Testis (tissue), 3 donors: ENCODE results near the gene CCDC33. TPM values are rescaled to one million over a fixed set of nuclear protein-coding genes. Genes with fewer than 3 reads are reported as not detected.

ENCODE experiments used
- DNase-seq: peaks from one replicate; pipeline ENCODE4 v3.0.0-alpha.2; 2019
- H3K27ac ChIP-seq, 2 donors: fragments of 200-600 bp; sonication (generic); one replicate each; pipeline ENCODE4 v1.5.1; 2019
- H3K27me3 ChIP-seq: fragments of 200-600 bp; sonication (generic); one replicate; pipeline ENCODE4 v1.5.1; 2019
- H3K36me3 ChIP-seq: fragments of 200-600 bp; sonication (generic); one replicate; pipeline ENCODE4 v1.5.1; 2017; ENCODE audit warnings: low read depth; ENCODE audit errors: missing control alignments
- H3K4me1 ChIP-seq: fragments of 200-600 bp; sonication (generic); one replicate; pipeline ENCODE4 v1.5.1; 2019
- H3K4me3 ChIP-seq, 2 donors: fragments of 200-600 bp; sonication (generic); one replicate each; pipeline ENCODE4 v1.5.1; 2017 to 2019
- H3K9me3 ChIP-seq: fragments of 200-600 bp; sonication (generic); one replicate; pipeline ENCODE4 v1.5.1; 2017
- CTCF ChIP-seq, 3 experiments: fragments of 450-650 bp in 2 of 3; fragments of 200-600 bp in 1 of 3; sonication (generic) in 1 of 3; IDR thresholded peaks; one replicate each; pipeline ENCODE4 v1.5.1; 2016 to 2019; ENCODE audit warnings: antibody characterized with exemption in 3 of 3, mild to moderate bottlenecking in 2 of 3, moderate library complexity in 1 of 3
- POLR2A ChIP-seq: fragments of 450-650 bp; IDR thresholded peaks from one replicate; pipeline ENCODE4 v1.6.1; 2017; ENCODE audit warnings: antibody characterized with exemption, mild to moderate bottlenecking, moderate library complexity
- WGBS, 2 donors: methylation state at CpG; one replicate each; pipeline ENCODE4 v1.1.5; 2018; 5-methylcytosine and 5-hydroxymethylcytosine counted together
- intact Hi-C: fragments of 100-400 bp; cut with DNase I; formaldehyde crosslinking; loops from one replicate; pipeline ENCODE4 v1.15.1; 2023; ENCODE audit warnings: low total_unique reads
- polyA plus RNA-seq: library from polyadenylated mRNA; stranded (reverse); fragments of 350-450 nt; fragmentation: Illumina TruSeq; extraction: RNeasy Lipid Tissue Mini Kit (QIAGEN cat#74804); gene quantifications from one replicate; pipeline ENCODE4 v1.2.3, GENCODE V29; 2014; ENCODE audit warnings: low read depth, low replicate concordance; ENCODE audit not compliant: insufficient read depth
- total RNA-seq, 2 donors: library from RNA; depleted of rRNA; stranded (reverse); fragments of >200 nt; gene quantifications; one replicate each; pipeline ENCODE4 v1.2.3, GENCODE V29; 2016

Gene CCDC33
- total and polyA plus RNA-seq, 3 donors from 2014 or later: 11.6 to 41.3 (median 18.5) TPM

- Histone ChIP-seq H3K4me3 (no peak overlapping the region), H3K27ac (no peak overlapping the region), H3K9me3 (no peaks in the 10 kb centered on the region), H3K27me3 (no peaks in the 10 kb centered on the region), H3K4me1 (peaks cover 25% of the 10 kb centered on the region), H3K36me3 (no peaks in the 10 kb centered on the region)
- 88 to 94% methylated on average over 2 to 4 of the region's 4 CpGs for WGBS, 2 donors
- intact Hi-C loops: loop anchor here (5.0 kb wide), 1 partner anchor 54 kb away; no protein-coding TSS in a partner anchor
- TF ChIP-seq CTCF (IDR thresholded peaks at IDR 0.05): no peak
- no peak for TF ChIP-seq POLR2A
- DNase-seq: no peak
These were observed 147.2 kb downstream of the CCDC33 start for GRCh38 chr15:74383286-74383685.

DNA sequence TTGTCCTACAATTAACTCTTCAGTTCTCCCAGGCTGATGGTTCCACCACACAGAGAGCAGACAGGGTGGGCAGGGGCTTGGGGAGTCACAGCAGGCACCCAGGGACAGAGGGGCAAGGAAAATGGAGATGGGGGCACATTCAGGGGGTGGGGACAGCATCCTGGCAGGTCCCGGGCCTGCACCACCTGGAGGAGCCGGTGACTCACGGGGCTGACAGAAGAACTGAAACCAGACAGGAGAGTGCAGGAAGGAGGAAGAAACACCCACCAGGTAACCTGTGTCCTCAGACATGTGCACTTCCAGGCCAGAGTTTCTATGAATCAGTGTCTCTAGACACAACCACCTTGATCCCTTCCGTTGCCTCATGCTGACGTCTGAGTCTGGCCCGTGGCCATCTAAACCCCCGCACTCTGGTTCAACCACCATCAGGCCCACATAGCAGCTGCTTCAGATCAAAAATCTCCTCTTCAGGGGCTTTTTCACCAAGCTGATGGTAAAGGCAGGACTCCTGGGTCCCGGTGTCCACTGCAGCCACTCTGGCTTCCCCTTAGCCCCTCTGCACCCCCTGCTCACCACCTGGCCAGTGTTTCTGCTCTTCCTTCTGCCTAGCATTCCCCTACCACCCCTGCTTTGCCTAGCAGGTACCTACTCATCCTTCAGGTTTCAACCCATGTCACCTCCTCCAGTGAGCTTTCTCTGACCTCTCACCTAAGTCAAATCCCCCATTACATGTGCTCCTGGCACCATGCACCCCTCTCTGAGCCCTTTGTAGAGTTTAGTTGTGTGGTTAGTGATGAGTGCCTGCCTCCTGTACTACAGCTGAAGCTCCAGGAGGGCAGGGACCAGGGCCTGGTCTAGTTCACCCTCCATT is 147.8 kb downstream of the CCDC33 start:
- H3K4me1 ChIP-seq: peaks cover 25% of the 10 kb centered on the region
- H3K36me3 ChIP-seq: no peaks in the 10 kb centered on the region
- no peaks in the 10 kb centered on the region for H3K27me3 ChIP-seq
- DNase-seq: no peak
- no peak overlapping the region for H3K4me3 ChIP-seq
- H3K27ac ChIP-seq: no peak overlapping the region
- WGBS, 2 donors: 77 to 87% methylated on average over 8 of the region's 8 CpGs
- intact Hi-C loops: loop anchor here (5.0 kb wide), 1 partner anchor 53 kb away; no protein-coding TSS in a partner anchor
- TF ChIP-seq CTCF (IDR thresholded peaks at IDR 0.05): no peak
- TF ChIP-seq POLR2A: no peak
- no peaks in the 10 kb centered on the region for H3K9me3 ChIP-seq

GRCh38 chr15:74384566-74384880 is 148.4 kb downstream of the CCDC33 start:
- no peak overlapping the region for H3K27ac ChIP-seq
- intact Hi-C loops: loop anchor here (5.0 kb wide), 1 partner anchor 53 kb away; no protein-coding TSS in a partner anchor
- no peak overlapping the region for H3K4me3 ChIP-seq
- H3K27me3 ChIP-seq: no peaks in the 10 kb centered on the region
- 67 to 78% methylated on average over 3 of the region's 3 CpGs for whole genome bisulfite sequencing, 2 donors
- no peak for TF ChIP-seq CTCF (IDR thresholded peaks at IDR 0.05)
- no peak for TF ChIP-seq POLR2A
- no peak for DNase-seq
- no peaks in the 10 kb centered on the region for H3K36me3 ChIP-seq
- no peaks in the 10 kb centered on the region for H3K9me3 ChIP-seq
- peaks cover 25% of the 10 kb centered on the region for H3K4me1 ChIP-seq

DNA sequence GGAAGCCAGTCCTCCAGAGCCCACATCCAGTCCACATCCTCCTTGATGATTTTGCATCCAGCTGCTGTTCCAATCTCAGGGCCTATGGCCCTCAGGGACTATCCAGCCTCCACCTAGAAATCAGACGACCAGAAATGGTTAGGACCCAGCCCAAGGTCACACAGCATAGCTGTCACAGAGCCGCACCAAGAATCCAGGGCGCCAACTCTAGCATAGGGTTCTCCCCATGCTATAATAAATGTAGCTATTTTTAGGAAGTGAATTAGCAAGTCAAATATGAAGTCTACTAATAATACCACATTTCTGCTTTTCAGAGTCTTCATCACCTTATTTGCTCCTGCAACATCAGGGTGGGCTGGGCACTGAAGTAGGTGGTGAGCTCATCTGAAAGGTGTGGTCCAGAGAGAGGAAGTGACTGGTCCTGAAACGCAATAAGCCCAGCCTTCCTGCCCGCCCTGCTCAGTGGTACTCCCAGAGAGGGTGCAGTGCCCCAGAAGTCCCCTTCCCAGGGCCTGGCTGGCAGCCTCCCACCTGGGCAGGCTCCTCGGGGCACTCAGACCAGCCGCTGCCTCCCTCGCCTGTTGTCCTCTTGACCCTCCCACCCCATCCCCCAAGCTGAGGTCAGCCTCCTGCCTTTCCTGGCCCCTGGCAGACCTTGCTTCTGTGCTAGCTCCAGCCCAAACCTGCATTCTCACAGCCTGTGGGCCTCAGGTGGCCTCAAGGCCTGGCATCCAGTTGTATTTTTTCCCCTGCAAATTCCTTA is 148.9 kb downstream of the CCDC33 start:
- Histone ChIP-seq H3K27ac (no peak overlapping the region), H3K4me3 (no peak overlapping the region), H3K4me1 (peaks cover 25% of the 10 kb centered on the region), H3K27me3 (no peaks in the 10 kb centered on the region), H3K36me3 (no peaks in the 10 kb centered on the region), H3K9me3 (no peaks in the 10 kb centered on the region)
- no peak for DNase-seq
- TF ChIP-seq CTCF (IDR thresholded peaks at IDR 0.05): no peak
- no peak for TF ChIP-seq POLR2A
- intact Hi-C loops: loop anchor here (5.0 kb wide), 1 partner anchor 52 kb away; no protein-coding TSS in a partner anchor
- WGBS, 2 donors: 54 to 65% methylated on average over 8 of the region's 8 CpGs
